ENCODE measurements around the gene DTD1. TPM values are rescaled to one million over a fixed set of nuclear protein-coding genes. Genes with fewer than 3 reads are reported as not detected.

The DTD1 gene
- total and polyA plus RNA-seq, 2 of the 13 experiments (the other 11 are each of a cell fraction or from before 2014, with no cell fraction given): 41.2 to 79.3 TPM

DNA sequence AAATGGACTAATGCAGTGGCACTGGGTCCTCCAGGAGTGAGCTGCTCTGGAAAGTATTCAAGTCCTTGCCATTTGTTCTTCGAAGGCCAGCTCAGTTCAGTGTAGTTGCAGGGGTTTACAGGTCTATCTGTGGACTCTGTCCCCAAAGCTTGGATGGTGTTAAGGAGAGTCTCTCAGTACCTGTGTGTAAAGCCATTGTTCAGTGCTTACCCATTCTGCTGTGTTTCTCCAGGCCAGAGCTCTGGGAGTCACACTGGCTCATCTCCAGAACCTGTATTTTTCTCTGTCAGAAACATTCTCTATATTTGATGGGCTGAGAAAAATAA, 66.6 kb downstream of the DTD1 start (continued):
- TF ChIP-seq DMTF1 (CRISPR knock-in tag; IDR thresholded peaks at IDR 0.05): no peak
- TF ChIP-seq U2AF2 (IDR thresholded peaks at IDR 0.05; ENCODE audit: low read depth, low read length): no peak
- no peak for TF ChIP-seq ZNF224 (CRISPR knock-in tag; IDR thresholded peaks at IDR 0.05)
- no peak for TF ChIP-seq MEF2D (CRISPR knock-in tag; IDR thresholded peaks at IDR 0.05)
- 0 out of 2 replicates have a peak, but pooled peaks have one; percentile 27 for TF ChIP-seq IRF2 (CRISPR knock-in tag; IDR thresholded peaks at IDR 0.05)
- TF ChIP-seq, protein P1, sequence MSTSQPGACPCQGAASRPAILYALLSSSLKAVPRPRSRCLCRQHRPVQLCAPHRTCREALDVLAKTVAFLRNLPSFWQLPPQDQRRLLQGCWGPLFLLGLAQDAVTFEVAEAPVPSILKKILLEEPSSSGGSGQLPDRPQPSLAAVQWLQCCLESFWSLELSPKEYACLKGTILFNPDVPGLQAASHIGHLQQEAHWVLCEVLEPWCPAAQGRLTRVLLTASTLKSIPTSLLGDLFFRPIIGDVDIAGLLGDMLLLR (CRISPR knock-in tag; IDR thresholded peaks at IDR 0.05): no peak
- TF ChIP-seq ZIK1 (CRISPR knock-in tag; IDR thresholded peaks at IDR 0.05; ENCODE audit: borderline replicate concordance, low read depth): no peak
- peak; percentile 84; the same call in 1 of the 2 replicates for TF ChIP-seq ZNF441 (CRISPR knock-in tag; IDR thresholded peaks at IDR 0.05; ENCODE audit: borderline replicate concordance)
- no peak for TF ChIP-seq SKIL (CRISPR knock-in tag; IDR thresholded peaks at IDR 0.05; ENCODE audit: borderline replicate concordance)
- no peak for TF ChIP-seq SCMH1 (CRISPR knock-in tag; IDR thresholded peaks at IDR 0.05; ENCODE audit: borderline replicate concordance)
- 0 out of 2 replicates have a peak, but pooled peaks have one; percentile 23 for TF ChIP-seq MLX (CRISPR knock-in tag; IDR thresholded peaks at IDR 0.05)
- peak; percentile 59 for TF ChIP-seq SOX5 (CRISPR knock-in tag; IDR thresholded peaks at IDR 0.05; ENCODE audit: borderline replicate concordance)
- TF ChIP-seq FOXJ3 (CRISPR knock-in tag; IDR thresholded peaks at IDR 0.05; ENCODE audit: borderline replicate concordance): no peak
- TF ChIP-seq THYN1 (CRISPR knock-in tag; IDR thresholded peaks at IDR 0.05; ENCODE audit: borderline replicate concordance, low read depth): no peak
- peak; percentile 38; the same call in 1 of the 2 replicates for TF ChIP-seq ZNF331 (CRISPR knock-in tag; IDR thresholded peaks at IDR 0.05)
- TF ChIP-seq ZNF33B (CRISPR knock-in tag; IDR thresholded peaks at IDR 0.05): no peak
- no peak for TF ChIP-seq RBFOX2 (IDR thresholded peaks at IDR 0.05; ENCODE audit: low read depth, low read length)
- TF ChIP-seq CBX2 (IDR thresholded peaks at IDR 0.05; ENCODE audit: low read depth, low read length): no peak
- no peak for TF ChIP-seq CBX2 (CRISPR knock-in tag; IDR thresholded peaks at IDR 0.05; ENCODE audit: low read depth)
- TF ChIP-seq SAFB2 (CRISPR knock-in tag; IDR thresholded peaks at IDR 0.05; ENCODE audit: borderline replicate concordance, low read depth): no peak
- TF ChIP-seq, protein P2, sequence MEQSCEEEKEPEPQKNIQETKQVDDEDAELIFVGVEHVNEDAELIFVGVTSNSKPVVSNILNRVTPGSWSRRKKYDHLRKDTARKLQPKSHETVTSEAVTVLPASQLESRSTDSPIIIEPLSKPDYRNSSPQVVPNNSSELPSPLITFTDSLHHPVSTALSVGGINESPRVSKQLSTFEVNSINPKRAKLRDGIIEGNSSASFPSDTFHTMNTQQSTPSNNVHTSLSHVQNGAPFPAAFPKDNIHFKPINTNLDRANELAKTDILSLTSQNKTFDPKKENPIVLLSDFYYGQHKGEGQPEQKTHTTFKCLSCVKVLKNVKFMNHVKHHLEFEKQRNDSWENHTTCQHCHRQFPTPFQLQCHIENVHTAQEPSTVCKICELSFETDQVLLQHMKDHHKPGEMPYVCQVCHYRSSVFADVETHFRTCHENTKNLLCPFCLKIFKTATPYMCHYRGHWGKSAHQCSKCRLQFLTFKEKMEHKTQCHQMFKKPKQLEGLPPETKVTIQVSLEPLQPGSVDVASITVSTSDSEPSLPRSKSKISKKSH (CRISPR knock-in tag; IDR thresholded peaks at IDR 0.05; ENCODE audit: borderline replicate concordance): no peak
- no peak for TF ChIP-seq TCF12 (IDR thresholded peaks at IDR 0.05)
- no peak for TF ChIP-seq TCF12 (CRISPR knock-in tag; IDR thresholded peaks at IDR 0.05)
- no peak for TF ChIP-seq ZNF12 (CRISPR knock-in tag; IDR thresholded peaks at IDR 0.05)
